GM19240 (cell line): ENCODE data around the gene LTBP3.

Source experiments
- DNase-seq: peaks from one replicate; pipeline ENCODE4 v3.0.0; 2011; ENCODE audit warnings: low spot score; ENCODE audit not compliant: insufficient read length

Gene LTBP3

DNA sequence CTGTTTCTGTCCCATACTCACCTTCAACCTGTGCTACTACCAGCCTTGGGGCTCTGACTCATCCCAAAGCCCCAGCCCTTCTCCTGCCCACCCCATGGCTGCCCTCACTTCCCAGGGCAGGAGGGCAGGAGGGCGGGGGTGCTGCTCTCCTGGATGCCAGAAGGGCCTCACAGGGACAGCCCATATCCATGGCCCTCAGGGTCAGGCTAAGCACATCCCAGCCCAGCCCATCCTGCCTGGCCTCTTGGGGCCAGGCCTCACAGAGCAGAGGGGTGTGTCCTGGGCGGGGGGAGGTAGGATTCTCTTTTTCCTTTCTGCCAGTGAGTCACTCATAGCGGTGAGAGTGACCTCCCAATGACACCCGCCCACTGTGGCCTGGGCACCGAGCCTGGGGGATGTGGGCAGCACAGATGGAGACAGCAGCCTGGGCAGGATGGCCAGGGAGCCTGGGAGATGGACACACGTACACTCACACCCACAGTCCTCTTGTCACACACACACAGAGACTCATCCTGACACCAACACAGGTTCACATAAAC lies 2.4 kb downstream of the LTBP3 start:
- DNase-seq, result no peak

GRCh38 chr11:65554842-65555430 lies 3.2 kb downstream of the LTBP3 start:
- DNase-seq, result no peak

GRCh38 chr11:65554057-65554818 lies 3.9 kb downstream of the LTBP3 start:
- no peak for DNase-seq

DNA sequence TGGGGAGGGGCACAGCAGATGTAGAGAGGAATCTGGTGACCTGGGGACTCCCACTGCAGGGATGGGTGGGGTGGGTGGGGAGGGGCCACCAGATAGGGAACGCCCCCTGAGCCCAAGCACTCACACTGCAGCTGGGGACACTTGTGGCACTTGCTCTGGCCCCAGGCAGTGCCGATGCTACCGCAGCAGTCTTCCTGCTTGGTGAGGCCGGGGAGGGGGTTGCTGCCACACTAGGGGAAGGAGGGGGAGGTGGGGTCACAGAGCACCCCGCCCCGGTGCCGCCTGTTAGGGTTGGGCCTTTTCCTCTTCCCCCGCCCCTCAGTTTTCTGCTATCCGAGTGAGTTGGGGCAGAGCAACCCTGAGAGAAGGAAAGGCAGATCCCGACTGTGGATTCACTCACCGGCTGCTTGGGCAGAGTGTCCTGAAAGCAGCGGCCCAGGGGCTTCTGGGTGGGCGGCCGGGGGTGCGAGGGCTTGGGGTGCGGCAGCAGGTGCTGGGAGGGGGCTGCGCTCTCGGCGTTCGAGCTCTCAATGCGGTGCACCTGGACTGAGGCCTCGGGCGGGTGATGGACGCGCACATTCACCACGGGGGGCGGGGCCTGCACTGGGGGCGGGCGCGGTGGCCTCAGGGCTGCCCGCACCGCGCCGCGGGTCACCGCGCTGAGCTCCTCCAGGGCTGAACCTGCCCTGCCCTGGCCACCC lies 4.7 kb downstream of the LTBP3 start:
- no peak for DNase-seq

DNA sequence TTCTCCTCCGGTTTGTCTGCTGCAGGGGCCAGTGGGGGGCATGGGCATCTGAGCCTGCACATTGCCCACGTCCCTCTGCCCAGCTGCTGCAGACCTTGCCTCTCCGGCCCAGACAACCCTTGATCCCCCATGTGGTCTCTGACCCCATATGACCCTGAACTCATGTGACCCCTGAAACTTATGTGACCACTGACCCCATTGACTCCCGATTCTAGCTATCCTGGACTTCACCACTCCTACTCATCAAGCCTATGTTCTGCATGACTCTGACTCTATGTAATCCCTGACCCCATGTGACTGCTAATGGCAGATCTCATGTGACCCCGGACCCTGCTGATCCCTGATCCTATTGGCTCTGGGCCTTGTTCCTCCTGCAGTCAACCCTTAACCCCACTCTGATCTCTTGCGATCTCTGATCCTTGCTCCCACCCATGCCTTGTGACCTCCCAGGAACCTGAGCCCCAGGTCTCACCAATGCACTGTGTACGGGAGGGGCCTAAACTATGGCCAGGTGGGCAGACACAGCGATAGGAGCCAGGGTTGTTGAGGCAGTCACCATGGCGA lies 5.7 kb downstream of the LTBP3 start:
- DNase-seq, result no peak

DNA sequence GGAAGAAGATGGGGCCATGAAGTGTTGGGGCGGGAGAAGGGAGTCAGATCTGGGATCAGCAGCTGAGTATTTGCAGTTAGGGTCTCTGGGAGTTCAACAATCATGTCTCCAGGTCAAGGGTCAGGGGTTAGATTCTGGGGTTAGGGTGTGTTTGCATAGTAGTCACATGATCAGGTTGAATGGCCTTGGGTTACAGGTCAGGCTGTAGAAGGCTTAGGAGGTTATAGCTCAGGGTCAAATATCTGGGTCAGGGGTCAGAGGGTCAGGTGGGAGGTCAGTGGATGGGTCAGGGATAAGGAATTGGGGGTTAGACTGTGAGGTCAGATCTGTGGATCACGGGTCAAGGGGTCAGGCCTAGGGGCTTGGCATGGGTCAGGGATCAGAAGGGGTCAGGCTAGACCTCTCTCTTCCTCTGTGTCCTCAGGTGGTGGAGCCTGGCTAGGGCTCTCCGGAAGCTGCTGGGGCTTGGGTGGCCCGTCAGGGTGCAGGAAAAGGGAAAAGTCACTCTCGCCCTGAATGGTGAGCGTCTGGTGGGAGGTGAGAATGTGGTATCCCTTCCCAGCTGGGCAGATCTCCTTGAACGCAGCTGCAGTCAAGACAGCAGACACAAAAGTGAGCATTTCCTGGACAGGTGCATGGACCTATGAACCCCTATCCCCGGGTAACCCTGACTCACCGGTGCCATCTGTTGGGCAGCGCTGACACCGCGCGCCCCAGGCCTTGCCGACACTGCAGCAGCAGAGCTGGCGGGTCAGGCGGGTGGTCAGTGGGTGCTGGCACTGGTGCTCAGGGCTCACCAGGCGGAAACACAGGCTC lies 6.4 kb downstream of the LTBP3 start:
- DNase-seq, result peak; percentile 56

DNA sequence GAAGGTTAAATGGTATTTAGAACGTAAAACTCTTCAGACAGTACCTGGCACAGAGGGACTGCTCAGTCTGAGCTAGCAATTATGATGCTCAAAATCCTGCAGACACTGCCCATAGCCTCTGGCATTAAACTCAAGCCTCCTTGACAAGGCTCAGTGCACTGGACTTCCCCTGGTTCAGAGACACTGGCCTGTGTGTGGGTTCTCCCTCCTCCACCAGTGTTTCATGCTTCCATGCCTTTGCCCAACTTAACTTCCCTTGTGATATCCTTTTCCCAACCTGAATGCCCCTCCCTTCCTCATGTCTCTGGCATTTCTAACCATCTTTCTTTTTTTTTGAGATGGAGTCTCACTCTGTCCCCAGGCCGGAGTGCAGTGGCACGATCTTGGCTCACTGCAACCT lies 9.1 kb downstream of the LTBP3 start:
- DNase-seq, result no peak

- DNase-seq, result no peak
Measured at GRCh38 chr11:65548395-65548794, 9.8 kb downstream of the LTBP3 start.

DNA sequence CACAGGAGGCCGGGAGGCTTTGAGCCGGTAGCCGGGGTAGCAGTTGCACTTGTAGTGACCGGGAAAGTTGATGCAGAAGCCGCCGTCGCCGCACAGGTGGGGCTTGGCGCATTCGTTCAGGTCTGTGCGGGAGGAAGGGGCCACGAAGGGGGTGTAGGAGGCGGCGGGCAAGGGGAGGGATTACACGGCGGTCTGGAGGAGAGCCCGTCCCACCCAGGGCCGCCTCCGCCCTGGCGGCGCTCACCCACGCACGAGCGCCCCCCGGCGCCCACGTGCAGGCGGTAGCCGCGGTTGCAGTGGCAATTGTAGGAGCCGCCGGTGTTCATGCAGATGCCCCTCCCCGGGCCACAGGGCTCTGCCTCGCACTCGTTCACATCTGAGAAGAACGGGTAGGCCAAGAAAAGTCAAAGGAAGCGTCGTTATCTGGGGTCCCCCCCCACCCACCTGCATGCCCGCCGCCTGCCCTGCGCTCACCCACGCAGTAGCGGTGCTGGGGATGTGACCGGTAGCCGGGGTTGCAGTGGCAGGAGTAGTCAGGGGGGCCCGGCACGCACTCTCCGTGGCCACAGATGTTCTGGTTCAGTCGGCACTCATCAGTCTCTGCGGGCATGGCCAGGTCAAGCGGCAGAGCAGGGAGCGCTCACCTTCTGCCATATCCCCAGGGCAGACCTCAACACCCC lies 10.6 kb downstream of the LTBP3 start:
- DNase-seq, result no peak

GRCh38 chr11:65546217-65546958 lies 11.8 kb downstream of the LTBP3 start:
- DNase-seq, result peak; percentile 98

- no peak for DNase-seq
Measured at GRCh38 chr11:65545853-65546216, 12.3 kb downstream of the LTBP3 start.

- DNase-seq, result no peak
Measured at GRCh38 chr11:65542738-65543390, 15.3 kb downstream of the LTBP3 start.

DNA sequence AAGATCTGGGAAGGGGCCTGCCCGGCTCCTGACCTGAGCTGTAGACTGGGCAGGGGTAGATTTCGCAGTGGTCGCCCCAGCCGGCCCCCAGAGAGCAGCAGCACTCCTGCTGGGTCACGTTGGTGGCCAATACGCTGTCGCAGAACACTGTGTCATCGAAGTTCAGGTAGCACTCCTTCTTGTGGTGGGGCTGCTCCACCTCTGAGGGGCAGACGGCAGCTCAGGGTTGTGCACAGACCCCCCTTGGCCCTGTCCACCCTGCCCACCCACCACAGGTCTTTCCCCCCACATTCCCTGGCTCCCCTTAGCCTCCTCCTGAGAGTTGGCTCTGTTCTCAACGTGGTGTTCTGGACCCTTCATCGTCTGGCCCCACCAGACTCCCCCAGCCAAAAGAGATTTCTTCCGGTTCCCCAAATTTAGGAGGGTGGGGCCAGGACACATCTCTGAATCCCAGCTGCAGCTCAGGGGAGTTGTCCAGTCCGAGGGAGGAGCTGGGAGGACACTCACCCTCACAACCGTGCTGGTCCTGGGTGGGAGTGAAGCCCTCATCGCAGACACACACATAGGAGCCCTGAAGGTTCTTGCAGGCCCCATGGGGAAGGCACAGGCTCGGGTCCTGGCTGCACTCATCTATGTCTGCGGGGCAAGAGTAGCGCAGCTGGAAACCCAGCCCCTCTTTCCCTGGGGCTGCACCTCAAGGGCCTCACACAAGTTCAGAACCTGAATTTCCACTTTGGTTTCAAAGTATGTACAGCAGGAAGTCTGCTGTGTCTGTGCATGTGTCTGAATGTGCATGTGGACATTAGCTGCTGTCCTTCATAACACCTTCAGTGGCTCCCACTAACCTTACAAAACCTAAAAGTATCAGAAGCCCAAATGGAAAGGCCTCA lies 16.8 kb downstream of the LTBP3 start:
- no peak for DNase-seq

DNA sequence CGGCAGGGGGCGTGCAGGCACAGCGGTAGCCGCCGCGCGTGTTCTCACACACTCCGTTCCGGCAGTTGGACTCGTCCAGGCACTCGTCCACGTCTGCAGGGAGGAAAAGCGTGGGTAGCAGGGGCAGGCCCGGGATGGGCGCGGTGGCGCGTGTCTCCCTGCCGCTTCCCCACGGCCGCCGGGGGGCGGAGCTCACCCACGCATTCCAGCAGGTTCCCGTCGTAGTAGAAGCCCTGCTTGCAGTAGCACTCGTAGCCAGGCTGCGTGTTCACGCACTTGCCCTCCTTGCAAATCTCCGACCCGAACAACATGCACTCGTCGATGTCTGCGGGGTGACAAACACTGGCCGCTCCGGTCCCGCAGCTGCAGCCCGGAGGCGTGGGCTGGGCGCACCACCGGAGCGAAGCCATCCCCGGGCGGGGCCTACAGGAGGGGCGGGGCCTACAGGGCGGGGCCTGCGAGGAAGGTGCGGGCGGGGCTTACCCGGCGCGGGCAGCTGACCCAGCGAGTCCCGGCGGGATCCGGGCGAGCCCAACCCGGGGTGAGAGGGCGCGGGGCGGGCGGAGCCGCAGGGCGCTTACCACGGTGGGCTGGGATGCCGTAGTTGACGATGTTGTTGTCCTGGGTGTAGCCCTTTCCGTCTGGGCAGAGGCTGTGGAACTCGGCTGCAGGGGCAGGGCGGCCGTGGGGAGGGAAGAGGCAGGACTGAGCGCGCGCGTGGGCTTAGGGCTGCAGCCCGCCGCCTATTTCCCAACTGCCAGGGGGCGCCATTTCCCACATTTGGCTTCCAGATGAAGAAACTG lies 17.7 kb downstream of the LTBP3 start:
- DNase-seq, result peak; percentile 99

- no peak for DNase-seq
Measured at GRCh38 chr11:65539744-65540289, 18.3 kb downstream of the LTBP3 start.

- DNase-seq, result no peak
Measured at GRCh38 chr11:65538915-65539743, 19.0 kb downstream of the LTBP3 start.
